Activated naive CD8-positive, alpha-beta T cell treated with anti-CD3 and anti-CD28 coated beads, Interleukin-2, amount 50 U/mL, for 24 hours (primary cell): ENCODE measurements around the gene TANC1.

Experiments used
- ATAC-seq: fragments of 150-1000 bp; cut with Tn5 transposase; one replicate; pipeline ENCODE4 v1.10.0; 2021
- DNase-seq: peaks from one replicate; pipeline ENCODE4 v3.0.0; 2021
- H3K27ac Mint-ChIP-seq: one replicate; pipeline ENCODE4 v1.8.0; 2021; ENCODE audit warnings: mild to moderate bottlenecking, mixed read lengths
- H3K27me3 Mint-ChIP-seq: one replicate; pipeline ENCODE4 v1.8.0; 2021; ENCODE audit warnings: mixed read lengths
- H3K36me3 Mint-ChIP-seq: one replicate; pipeline ENCODE4 v1.8.0; 2021; ENCODE audit warnings: low read depth, mixed read lengths
- H3K4me1 Mint-ChIP-seq: one replicate; pipeline ENCODE4 v1.8.0; 2021; ENCODE audit warnings: mixed read lengths
- H3K4me3 Mint-ChIP-seq: one replicate; pipeline ENCODE4 v1.8.0; 2021; ENCODE audit warnings: mild to moderate bottlenecking, moderate library complexity, mixed read lengths
- H3K9me3 Mint-ChIP-seq: one replicate; pipeline ENCODE4 v1.8.0; 2021; ENCODE audit warnings: mixed read lengths

Gene TANC1

GRCh38 chr2:159229476-159230144 is 261.2 kb downstream of the TANC1 start:
- DNase-seq (no peak), ATAC-seq (no peak)
- no peaks in the 10 kb centered on the region for H3K27me3 Mint-ChIP-seq
- H3K4me3 Mint-ChIP-seq = no peak overlapping the region
- H3K27ac Mint-ChIP-seq = no peak overlapping the region
- no peaks in the 10 kb centered on the region for H3K9me3 Mint-ChIP-seq
- peaks cover 34% of the 10 kb centered on the region for H3K4me1 Mint-ChIP-seq
- H3K36me3 Mint-ChIP-seq = no peaks in the 10 kb centered on the region

DNA sequence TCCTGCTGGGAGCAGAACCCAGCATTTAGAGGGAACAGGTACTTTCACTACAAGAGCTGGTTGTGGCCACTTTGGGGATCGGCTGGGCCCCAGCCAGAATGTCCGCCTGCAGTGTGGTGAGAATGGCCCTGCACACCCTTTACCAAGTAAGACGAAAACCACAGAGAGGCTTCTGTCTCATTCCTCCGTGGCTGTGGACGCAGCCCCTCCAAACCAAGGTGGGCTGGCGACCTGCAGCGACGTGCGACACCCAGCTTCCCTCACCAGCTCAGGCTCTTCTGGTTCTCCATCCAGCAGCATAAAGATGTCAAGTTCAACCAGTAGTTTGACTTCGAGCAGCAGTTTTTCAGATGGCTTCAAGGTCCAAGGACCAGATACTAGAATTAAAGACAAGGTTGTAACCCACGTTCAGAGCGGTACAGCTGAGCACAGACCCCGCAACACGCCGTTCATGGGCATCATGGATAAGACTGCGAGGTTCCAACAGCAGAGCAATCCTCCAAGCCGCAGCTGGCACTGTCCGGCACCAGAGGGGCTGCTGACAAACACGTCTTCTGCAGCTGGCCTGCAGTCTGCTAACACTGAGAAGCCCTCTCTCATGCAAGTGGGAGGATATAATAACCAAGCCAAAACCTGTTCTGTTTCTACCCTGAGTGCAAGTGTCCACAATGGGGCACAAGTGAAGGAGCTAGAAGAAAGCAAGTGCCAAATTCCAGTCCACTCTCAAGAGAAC is 261.9 kb downstream of the TANC1 start:
- H3K27ac Mint-ChIP-seq = no peak overlapping the region

GRCh38 chr2:159232456-159233170 is 264.2 kb downstream of the TANC1 start:
- Mint-ChIP-seq H3K4me1 (peaks cover 13% of the 10 kb centered on the region), H3K27me3 (no peaks in the 10 kb centered on the region), H3K4me3 (no peak overlapping the region), H3K9me3 (no peaks in the 10 kb centered on the region), H3K36me3 (peaks cover 4% of the 10 kb centered on the region), H3K27ac (no peak overlapping the region)
- ATAC-seq = no peak
- DNase-seq = no peak

More for the DNA sequence above, 261.9 kb downstream of the TANC1 start:
- DNase-seq = no peak
- peaks cover 31% of the 10 kb centered on the region for H3K4me1 Mint-ChIP-seq
- no peaks in the 10 kb centered on the region for H3K9me3 Mint-ChIP-seq
- no peak overlapping the region for H3K4me3 Mint-ChIP-seq
- ATAC-seq = no peak
- H3K27me3 Mint-ChIP-seq = no peaks in the 10 kb centered on the region
- no peaks in the 10 kb centered on the region for H3K36me3 Mint-ChIP-seq

DNA sequence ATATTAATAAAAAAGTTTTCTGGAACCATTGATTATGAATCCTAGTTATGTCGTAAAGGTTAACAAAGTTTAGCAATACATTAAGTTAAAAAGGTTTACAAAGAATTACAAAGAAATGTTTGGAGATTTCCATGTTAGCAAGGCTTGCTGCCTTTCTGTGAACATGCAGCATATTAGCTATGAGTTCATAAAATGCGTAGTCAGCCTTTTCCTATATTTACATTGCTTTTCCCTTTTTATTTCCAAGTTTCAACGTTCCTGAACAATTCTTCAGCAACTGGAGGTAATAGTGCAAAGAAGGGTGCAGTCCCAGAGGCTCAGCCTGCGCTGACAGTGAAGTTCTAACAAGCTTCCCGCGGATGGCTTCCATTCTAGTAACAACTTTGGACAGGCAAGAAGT is 266.4 kb downstream of the TANC1 start:
- Mint-ChIP-seq H3K36me3 (peaks cover 11% of the 10 kb centered on the region), H3K9me3 (no peaks in the 10 kb centered on the region), H3K27ac (no peak overlapping the region), H3K4me3 (no peak overlapping the region), H3K4me1 (no peaks in the 10 kb centered on the region), H3K27me3 (no peaks in the 10 kb centered on the region)
- DNase-seq (no peak), ATAC-seq (no peak)

GRCh38 chr2:159243529-159243928 is 275.1 kb downstream of the TANC1 start:
- H3K9me3 Mint-ChIP-seq = peaks cover 4% of the 10 kb centered on the region
- no peaks in the 10 kb centered on the region for H3K4me1 Mint-ChIP-seq
- H3K27ac Mint-ChIP-seq = no peak overlapping the region
- no peak for DNase-seq
- no peak overlapping the region for H3K4me3 Mint-ChIP-seq
- no peaks in the 10 kb centered on the region for H3K27me3 Mint-ChIP-seq
- H3K36me3 Mint-ChIP-seq = peaks cover 35% of the 10 kb centered on the region
- no peak for ATAC-seq

DNA sequence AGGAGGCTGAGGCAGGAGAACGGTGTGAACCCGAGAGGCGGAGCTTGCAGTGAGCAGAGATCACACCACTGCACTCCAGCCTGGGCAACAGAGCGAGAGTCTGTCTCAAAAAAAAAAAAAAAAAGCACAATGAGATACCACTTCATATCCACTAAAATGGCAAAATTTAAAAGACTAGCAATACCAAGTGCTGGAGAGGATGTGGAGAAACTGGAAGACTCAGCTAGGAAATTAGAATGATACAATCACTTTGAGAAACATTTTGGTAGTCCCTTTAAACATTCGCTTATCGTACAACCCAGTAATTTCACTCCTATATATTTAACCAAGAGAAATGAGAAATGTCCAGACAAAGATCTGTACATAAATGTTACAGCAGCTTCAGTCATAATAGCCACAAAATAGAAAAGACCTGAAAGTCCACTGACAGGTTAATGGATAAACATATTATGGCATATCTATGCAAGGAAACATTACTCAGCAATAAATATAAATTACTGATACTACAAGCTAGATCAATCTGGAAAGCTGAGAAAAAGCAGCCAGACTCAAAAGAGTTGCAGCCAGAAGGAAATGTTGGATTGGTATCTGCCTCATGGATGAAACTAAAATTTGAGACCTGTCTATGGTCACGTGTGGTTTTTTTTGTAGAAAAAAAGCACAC is 278.0 kb downstream of the TANC1 start:
- Mint-ChIP-seq H3K27ac (no peak overlapping the region), H3K27me3 (no peaks in the 10 kb centered on the region), H3K9me3 (peaks cover 4% of the 10 kb centered on the region), H3K36me3 (peaks cover 25% of the 10 kb centered on the region), H3K4me3 (no peak overlapping the region), H3K4me1 (peaks cover 9% of the 10 kb centered on the region)
- ATAC-seq (no peak), DNase-seq (no peak)

DNA sequence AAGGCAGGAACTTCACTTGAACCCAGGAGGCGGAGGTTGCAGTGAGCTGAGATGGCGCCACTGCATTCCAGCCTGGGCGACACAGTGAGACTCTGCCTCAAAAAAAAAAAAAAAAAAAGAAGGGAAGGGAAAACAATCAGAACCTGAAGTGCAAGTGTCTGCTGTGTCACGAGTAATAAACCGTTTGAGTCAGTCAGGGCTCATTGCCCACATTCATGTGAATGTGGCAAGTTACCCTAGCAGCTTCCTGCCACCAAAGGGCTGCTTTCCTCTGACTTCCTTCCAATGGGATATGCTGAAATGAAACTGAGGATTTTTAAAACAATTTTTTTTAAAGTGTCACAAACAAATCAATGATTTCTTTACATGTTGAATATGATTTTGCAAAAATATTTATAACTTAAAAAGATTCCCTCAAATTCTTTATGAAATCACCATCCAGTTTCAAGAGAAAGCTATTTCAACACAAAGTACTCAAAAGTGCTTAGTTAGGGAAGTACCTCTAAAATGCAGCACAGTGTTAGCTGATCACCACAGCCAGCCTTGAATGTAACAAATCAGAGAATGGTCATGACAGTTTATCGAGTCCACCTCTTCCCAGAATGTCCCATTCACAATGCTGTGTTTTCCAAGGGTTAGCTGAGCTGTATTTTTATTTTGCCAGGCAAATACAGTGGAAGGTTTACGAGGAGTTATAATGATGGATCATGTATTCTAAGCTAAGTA is 281.7 kb downstream of the TANC1 start:
- Mint-ChIP-seq H3K27ac (no peak overlapping the region), H3K36me3 (peaks cover 29% of the 10 kb centered on the region), H3K9me3 (peaks cover 4% of the 10 kb centered on the region), H3K4me1 (peaks cover 9% of the 10 kb centered on the region), H3K4me3 (no peak overlapping the region), H3K27me3 (no peaks in the 10 kb centered on the region)
- ATAC-seq (no peak), DNase-seq (no peak)

GRCh38 chr2:159251296-159252173 is 283.1 kb downstream of the TANC1 start:
- Mint-ChIP-seq H3K27me3 (no peaks in the 10 kb centered on the region), H3K4me1 (peaks cover 9% of the 10 kb centered on the region), H3K36me3 (peaks cover 26% of the 10 kb centered on the region), H3K9me3 (no peaks in the 10 kb centered on the region), H3K4me3 (no peak overlapping the region), H3K27ac (no peak overlapping the region)
- DNase-seq (no peak), ATAC-seq (no peak)

DNA sequence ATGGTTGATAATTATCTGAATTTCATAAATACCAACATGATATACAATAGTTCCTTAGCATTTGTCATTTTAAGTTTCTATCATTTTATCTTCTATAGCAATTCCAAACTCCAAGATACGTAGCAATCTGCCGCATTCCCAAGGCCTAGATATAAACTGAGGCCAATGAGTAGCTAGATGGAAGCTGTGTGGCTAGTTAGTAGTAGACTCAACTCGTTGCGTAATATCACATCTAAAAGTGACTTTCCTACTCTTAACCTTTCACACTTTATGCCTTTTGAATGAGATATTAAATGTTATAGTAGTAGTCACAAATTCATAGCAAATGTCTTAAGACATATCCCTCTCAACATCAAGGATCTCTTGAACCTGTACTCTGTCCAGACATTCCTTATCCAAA is 284.5 kb downstream of the TANC1 start:
- H3K4me3 Mint-ChIP-seq = no peak overlapping the region
- H3K4me1 Mint-ChIP-seq = peaks cover 9% of the 10 kb centered on the region
- no peaks in the 10 kb centered on the region for H3K9me3 Mint-ChIP-seq
- H3K27me3 Mint-ChIP-seq = no peaks in the 10 kb centered on the region
- peaks cover 15% of the 10 kb centered on the region for H3K36me3 Mint-ChIP-seq
- ATAC-seq (no peak), DNase-seq (no peak)
- H3K27ac Mint-ChIP-seq = no peak overlapping the region

GRCh38 chr2:159256159-159256558 is 287.7 kb downstream of the TANC1 start:
- no peaks in the 10 kb centered on the region for H3K4me1 Mint-ChIP-seq
- H3K9me3 Mint-ChIP-seq = no peaks in the 10 kb centered on the region
- H3K4me3 Mint-ChIP-seq = no peak overlapping the region
- H3K27me3 Mint-ChIP-seq = no peaks in the 10 kb centered on the region
- ATAC-seq (no peak), DNase-seq (no peak)
- H3K36me3 Mint-ChIP-seq = peaks cover 15% of the 10 kb centered on the region
- no peak overlapping the region for H3K27ac Mint-ChIP-seq

GRCh38 chr2:159262226-159262625 is 293.8 kb downstream of the TANC1 start:
- H3K4me1 Mint-ChIP-seq = no peaks in the 10 kb centered on the region
- no peak overlapping the region for H3K27ac Mint-ChIP-seq
- H3K36me3 Mint-ChIP-seq = peaks cover 10% of the 10 kb centered on the region
- DNase-seq (no peak), ATAC-seq (no peak)
- no peaks in the 10 kb centered on the region for H3K9me3 Mint-ChIP-seq
- no peak overlapping the region for H3K4me3 Mint-ChIP-seq
- no peaks in the 10 kb centered on the region for H3K27me3 Mint-ChIP-seq

DNA sequence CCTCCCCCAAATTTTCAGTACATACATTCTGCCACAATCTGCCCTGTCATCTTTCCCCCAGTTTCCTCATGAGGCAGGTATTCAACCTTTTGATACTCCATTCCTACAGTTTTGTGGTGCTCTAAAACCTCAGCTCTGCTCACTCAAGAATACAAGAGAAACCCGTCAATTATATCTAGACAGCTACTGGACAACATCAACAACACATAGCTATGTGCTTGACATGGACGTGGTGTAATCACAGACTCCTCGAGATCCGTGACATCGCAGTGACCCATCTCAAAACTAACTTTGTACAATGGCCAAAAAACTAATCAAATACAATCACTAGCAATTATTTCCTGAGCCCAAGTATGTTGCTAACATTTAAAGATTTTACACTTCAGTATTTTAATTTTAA is 294.5 kb downstream of the TANC1 start:
- DNase-seq = no peak
- no peak overlapping the region for H3K4me3 Mint-ChIP-seq
- no peak for ATAC-seq

GRCh38 chr2:159265171-159265576 is 296.7 kb downstream of the TANC1 start:
- no peaks in the 10 kb centered on the region for H3K4me1 Mint-ChIP-seq
- no peak for DNase-seq
- H3K27ac Mint-ChIP-seq = no peak overlapping the region
- H3K4me3 Mint-ChIP-seq = no peak overlapping the region
- no peak for ATAC-seq
- H3K36me3 Mint-ChIP-seq = peaks cover 16% of the 10 kb centered on the region
- no peaks in the 10 kb centered on the region for H3K9me3 Mint-ChIP-seq
- H3K27me3 Mint-ChIP-seq = no peaks in the 10 kb centered on the region

More for the DNA sequence above, 294.5 kb downstream of the TANC1 start:
- H3K36me3 Mint-ChIP-seq = peaks cover 13% of the 10 kb centered on the region
- no peaks in the 10 kb centered on the region for H3K4me1 Mint-ChIP-seq
- H3K27me3 Mint-ChIP-seq = no peaks in the 10 kb centered on the region
- no peak overlapping the region for H3K27ac Mint-ChIP-seq
- H3K9me3 Mint-ChIP-seq = no peaks in the 10 kb centered on the region
